ENCODE results near the gene CACNA2D4. TPM values are rescaled to one million over a fixed set of nuclear protein-coding genes. Genes with fewer than 3 reads are reported as not detected.
A peak's percentile ranks its signal among the peaks of the same experiment; 100 is the strongest.

Gene CACNA2D4
- total and polyA plus RNA-seq, 12 donors: 0.54 to 9.1 (median 3.1) TPM

GRCh38 chr12:1794440-1795090 is 123.9 kb downstream of the CACNA2D4 start:
- no peaks in the 10 kb centered on the region for H3K36me3 ChIP-seq (replicated peaks in 1 of 2)
- peaks cover 11 to 18% of the 10 kb centered on the region in 2 donors for H3K4me1 ChIP-seq (replicated peaks in 1 of 2)
- DNase-seq: peak in 1 of 7 donors; percentile 21
- no peak for TF ChIP-seq POLR2A (IDR thresholded peaks at IDR 0.05)
- no peak for TF ChIP-seq CTCF (IDR thresholded peaks at IDR 0.05)
- H3K27me3 ChIP-seq: no peaks in the 10 kb centered on the region
- no peak overlapping the region for H3K4me3 ChIP-seq
- 84 to 88% (median 86%) methylated on average over 12 to 15 of the region's 15 CpGs for WGBS, 4 donors
- H3K27ac ChIP-seq: no peak overlapping the region
- H3K9me3 ChIP-seq (replicated peaks in 1 of 3): no peaks in the 10 kb centered on the region
- intact Hi-C loops (cut with DNase I): loop anchor here (5.0 to 10.0 kb wide), 3 partner anchors 238 to 790 kb away; no protein-coding TSS in a partner anchor

- no peak for TF ChIP-seq POLR2A (IDR thresholded peaks at IDR 0.05)
- TF ChIP-seq CTCF (IDR thresholded peaks at IDR 0.05): no peak
- Histone ChIP-seq H3K27me3 (no peaks in the 10 kb centered on the region), H3K4me1 (replicated peaks in 1 of 2) (peaks cover 11 to 18% of the 10 kb centered on the region in 2 donors), H3K9me3 (replicated peaks in 1 of 3) (no peaks in the 10 kb centered on the region), H3K27ac (no peak overlapping the region), H3K4me3 (no peak overlapping the region), H3K36me3 (replicated peaks in 1 of 2) (no peaks in the 10 kb centered on the region)
- intact Hi-C loops (cut with DNase I): loop anchor here in 1 of 2 donors (10.0 kb wide), 1 partner anchor 791 kb away; no protein-coding TSS in a partner anchor
- peak in 1 of 7 donors; percentile 25 for DNase-seq
- WGBS, 4 donors: 90 to 94% (median 91%) methylated on average over 17 to 26 of the region's 26 CpGs
Measured at GRCh38 chr12:1793426-1794210, 124.8 kb downstream of the CACNA2D4 start.

DNA sequence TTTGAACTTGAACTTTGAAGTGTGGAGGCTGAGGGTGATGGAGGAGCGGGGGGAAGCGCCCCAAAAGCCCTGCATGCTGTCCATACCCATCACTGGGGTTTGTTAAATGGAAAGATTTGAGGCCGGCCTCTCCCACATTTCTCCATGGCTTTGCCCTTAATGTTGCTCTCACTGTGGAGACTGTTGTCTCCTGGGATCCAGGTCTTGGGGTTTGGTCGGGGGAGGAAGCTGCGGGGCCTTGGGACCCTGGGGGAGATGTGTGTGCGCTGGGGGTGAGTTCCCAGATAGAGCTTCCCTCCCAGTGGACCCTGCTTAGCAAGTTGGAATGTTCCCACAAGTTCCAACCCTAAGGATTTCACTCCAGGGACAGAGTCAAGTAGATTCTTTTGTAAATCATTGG is 126.0 kb downstream of the CACNA2D4 start:
- Histone ChIP-seq H3K4me1 (replicated peaks in 1 of 2) (peaks cover 11 to 18% of the 10 kb centered on the region in 2 donors), H3K27ac (no peak overlapping the region), H3K36me3 (replicated peaks in 1 of 2) (no peaks in the 10 kb centered on the region), H3K9me3 (replicated peaks in 1 of 3) (no peaks in the 10 kb centered on the region), H3K27me3 (no peaks in the 10 kb centered on the region), H3K4me3 (no peak overlapping the region)
- 88 to 93% (median 89%) methylated on average over 6 of the region's 6 CpGs for WGBS, 4 donors
- intact Hi-C loops (cut with DNase I): loop anchor here in 1 of 2 donors (10.0 kb wide), 1 partner anchor 792 kb away; no protein-coding TSS in a partner anchor
- TF ChIP-seq CTCF (IDR thresholded peaks at IDR 0.05): no peak
- no peak for TF ChIP-seq POLR2A (IDR thresholded peaks at IDR 0.05)
- DNase-seq: peak in 1 of 7 donors; percentile 17

- Histone ChIP-seq H3K4me3 (no peak overlapping the region), H3K4me1 (replicated peaks in 1 of 2) (peaks cover 7 to 10% of the 10 kb centered on the region in 2 donors), H3K36me3 (replicated peaks in 1 of 2) (peaks cover 0 to 10% of the 10 kb centered on the region in 2 donors), H3K27me3 (no peaks in the 10 kb centered on the region), H3K27ac (no peak overlapping the region), H3K9me3 (replicated peaks in 1 of 3) (no peaks in the 10 kb centered on the region)
- intact Hi-C loops (cut with DNase I): loop anchor here (2.0 to 10.0 kb wide), 2 partner anchors 138 to 794 kb away; no protein-coding TSS in a partner anchor
- 28 to 33% (median 31%) methylated on average over 10 of the region's 10 CpGs for WGBS, 4 donors
- peak in 6 of 7 donors; percentile 62 to 90 (median 80) for DNase-seq
- TF ChIP-seq POLR2A (IDR thresholded peaks at IDR 0.05) (no peak), CTCF (IDR thresholded peaks at IDR 0.05) (peak; percentile 44 to 90 (median 86))
Measured at GRCh38 chr12:1791104-1791841, 127.2 kb downstream of the CACNA2D4 start.

Data from adrenal gland (tissue), 12 donors.